HEK293T (cell line): ENCODE data around the gene S100A16.

Source experiments
- BHLHE40 ChIP-seq: fragments of 450-650 bp; IDR thresholded peaks from 2 replicates; pipeline ENCODE4 v1.6.1; 2016; ENCODE audit warnings: mild to moderate bottlenecking, moderate library complexity, borderline replicate concordance
- ELF4 ChIP-seq: fragments of 450-650 bp; IDR thresholded peaks from 2 replicates; pipeline ENCODE4 v1.6.1; 2017; ENCODE audit warnings: antibody characterized with exemption
- FOXA1 ChIP-seq: fragments of 450-650 bp; IDR thresholded peaks from 2 replicates; pipeline ENCODE4 v1.6.1; 2016; ENCODE audit warnings: mild to moderate bottlenecking
- FOXK2 ChIP-seq: fragments of 450-650 bp; IDR thresholded peaks from 2 replicates; pipeline ENCODE4 v1.6.1; 2016; ENCODE audit warnings: mild to moderate bottlenecking
- FOXM1 ChIP-seq: fragments of 450-650 bp; IDR thresholded peaks from 2 replicates; pipeline ENCODE4 v1.6.1; 2017; ENCODE audit warnings: mild to moderate bottlenecking, borderline replicate concordance
- LEF1 ChIP-seq: fragments of 450-650 bp; IDR thresholded peaks from 2 replicates; pipeline ENCODE4 v1.6.1; 2017; ENCODE audit warnings: mild to moderate bottlenecking, borderline replicate concordance
- SP1 ChIP-seq: fragments of 450-650 bp; IDR thresholded peaks from 2 replicates; pipeline ENCODE4 v1.6.1; 2017
- SUZ12 ChIP-seq: fragments of 450-650 bp; IDR thresholded peaks from 2 replicates; pipeline ENCODE4 v1.6.1; 2016; ENCODE audit warnings: mild to moderate bottlenecking
- ZNF384 ChIP-seq: fragments of 450-650 bp; IDR thresholded peaks from 2 replicates; pipeline ENCODE4 v1.6.1; 2016
- TF ChIP-seq, protein P1 (sequence below): fragments of 450-650 bp; IDR thresholded peaks from 2 replicates; pipeline ENCODE4 v1.6.1; 2016

DNA sequence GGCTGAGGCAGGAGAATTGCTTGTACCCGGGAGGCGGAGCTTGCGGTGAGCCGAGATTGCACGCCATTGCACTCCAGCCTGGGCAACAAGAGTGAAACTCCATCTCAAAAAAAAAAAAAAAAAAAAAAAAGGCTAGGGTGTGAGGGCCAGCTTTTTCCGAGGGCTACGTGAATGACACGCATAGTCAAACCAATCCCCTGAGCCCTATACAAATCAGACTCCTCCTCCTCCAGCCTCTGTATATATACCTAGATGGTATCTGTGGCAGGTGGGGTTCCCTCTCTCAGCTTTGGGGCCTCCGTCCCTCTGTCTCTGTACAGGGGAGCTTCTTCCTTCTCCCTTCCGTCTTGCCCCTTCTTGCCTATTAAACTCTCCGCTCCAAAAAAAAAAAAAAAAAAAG, 6.7 kb downstream of the S100A16 start:
- no peak for TF ChIP-seq LEF1
- TF ChIP-seq FOXK2, result no peak
- no peak for TF ChIP-seq BHLHE40
- no peak for TF ChIP-seq SP1
- TF ChIP-seq FOXM1, result no peak
- TF ChIP-seq SUZ12, result no peak
- no peak for TF ChIP-seq ZNF384
- no peak for TF ChIP-seq FOXA1
- no peak for TF ChIP-seq ELF4
- TF ChIP-seq, protein P1, sequence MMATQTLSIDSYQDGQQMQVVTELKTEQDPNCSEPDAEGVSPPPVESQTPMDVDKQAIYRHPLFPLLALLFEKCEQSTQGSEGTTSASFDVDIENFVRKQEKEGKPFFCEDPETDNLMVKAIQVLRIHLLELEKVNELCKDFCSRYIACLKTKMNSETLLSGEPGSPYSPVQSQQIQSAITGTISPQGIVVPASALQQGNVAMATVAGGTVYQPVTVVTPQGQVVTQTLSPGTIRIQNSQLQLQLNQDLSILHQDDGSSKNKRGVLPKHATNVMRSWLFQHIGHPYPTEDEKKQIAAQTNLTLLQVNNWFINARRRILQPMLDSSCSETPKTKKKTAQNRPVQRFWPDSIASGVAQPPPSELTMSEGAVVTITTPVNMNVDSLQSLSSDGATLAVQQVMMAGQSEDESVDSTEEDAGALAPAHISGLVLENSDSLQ, result no peak
